Colonic mucosa (tissue), 4 donors: Measurements from ENCODE around the gene EIF4E1B. TPM values are rescaled to one million over a fixed set of nuclear protein-coding genes. Genes with fewer than 3 reads are reported as not detected.

Source experiments
- DNase-seq: peaks from one replicate; pipeline ENCODE4 v3.0.0-alpha.2; 2020
- H3K27ac ChIP-seq: fragments of 200-600 bp; one replicate; pipeline ENCODE4 v1.8.0; 2021
- H3K27me3 ChIP-seq: fragments of 200-600 bp; one replicate; pipeline ENCODE4 v1.8.0; 2021
- H3K36me3 ChIP-seq: fragments of 200-600 bp; one replicate; pipeline ENCODE4 v1.8.0; 2021
- H3K4me1 ChIP-seq: fragments of 200-600 bp; one replicate; pipeline ENCODE4 v1.8.0; 2021; ENCODE audit warnings: mild to moderate bottlenecking
- H3K4me3 ChIP-seq: fragments of 200-600 bp; one replicate; pipeline ENCODE4 v1.8.0; 2021
- H3K9ac ChIP-seq, 2 donors: one replicate each; pipeline ENCODE4 v1.7.0; 2013; ENCODE audit warnings: control low read depth in 2 of 2, low read depth in 2 of 2, low read length in 2 of 2
- H3K9me3 ChIP-seq: fragments of 200-600 bp; one replicate; pipeline ENCODE4 v1.8.0; 2021
- CTCF ChIP-seq: fragments of 200-600 bp; IDR thresholded peaks from one replicate; pipeline ENCODE4 v1.8.0; 2022; ENCODE audit warnings: antibody characterized with exemption, mild to moderate bottlenecking
- intact Hi-C: fragments of 100-400 bp; cut with DNase I; formaldehyde crosslinking; loops from one replicate; pipeline ENCODE4 v1.14.1; 2022
- microRNA-seq: library from miRNA; unstranded; fragments of <30 nt; microRNA quantifications from one replicate; pipeline ENCODE4, GENCODE V29; 2019
- total RNA-seq, 2 donors: library from RNA; stranded (reverse); fragmentation: NEBNext Ultra II Directional in 1 of 2; extraction: Animal tissue kit (Norgen Biotek cat#: 25700) in 1 of 2; gene quantifications; one replicate each; pipeline ENCODE4 v1.2.1, GENCODE V29; 2021
- donor health status: healthy.
- donor health status: DM: no; HTN: no; CAD: no.
- donor health status: DM: no; HTN: no; CAD: no.

EIF4E1B gene
- total RNA-seq, 2 donors from 2014 or later = not detected

GRCh38 chr5:176692839-176693476 lies 62.5 kb downstream of the EIF4E1B start:
- H3K9me3 ChIP-seq = no peaks in the 10 kb centered on the region
- intact Hi-C loops = no loop called here
- H3K27ac ChIP-seq = no peak overlapping the region
- TF ChIP-seq CTCF = no peak
- H3K27me3 ChIP-seq = no peaks in the 10 kb centered on the region
- H3K36me3 ChIP-seq = no peaks in the 10 kb centered on the region
- H3K9ac ChIP-seq = peak overlapping the region in 1 of 2 donors; percentile 61
- peak; percentile 57 for DNase-seq
- no peak overlapping the region for H3K4me3 ChIP-seq
- peaks cover 8% of the 10 kb centered on the region for H3K4me1 ChIP-seq

- no peaks in the 10 kb centered on the region for H3K27me3 ChIP-seq
- intact Hi-C loops = no loop called here
- H3K27ac ChIP-seq = no peak overlapping the region
- DNase-seq = peak; percentile 31
- TF ChIP-seq CTCF = no peak
- H3K4me3 ChIP-seq = no peak overlapping the region
- peaks cover 8% of the 10 kb centered on the region for H3K4me1 ChIP-seq
- no peaks in the 10 kb centered on the region for H3K9me3 ChIP-seq
- H3K9ac ChIP-seq = peak overlapping the region in 1 of 2 donors; percentile 61
- H3K36me3 ChIP-seq = no peaks in the 10 kb centered on the region
Observed at GRCh38 chr5:176693477-176693851, 63.0 kb downstream of the EIF4E1B start.

- Histone ChIP-seq H3K27ac (no peak overlapping the region), H3K27me3 (no peaks in the 10 kb centered on the region), H3K36me3 (no peaks in the 10 kb centered on the region), H3K9me3 (no peaks in the 10 kb centered on the region), H3K9ac (no peak overlapping the region), H3K4me3 (no peak overlapping the region), H3K4me1 (peaks cover 8% of the 10 kb centered on the region)
- no peak for TF ChIP-seq CTCF
- intact Hi-C loops = no loop called here
- no peak for DNase-seq
Observed at GRCh38 chr5:176694146-176694545, 63.7 kb downstream of the EIF4E1B start.

GRCh38 chr5:176694631-176695030 lies 64.2 kb downstream of the EIF4E1B start:
- intact Hi-C loops = no loop called here
- H3K27me3 ChIP-seq = no peaks in the 10 kb centered on the region
- no peak overlapping the region for H3K27ac ChIP-seq
- H3K9ac ChIP-seq = no peak overlapping the region
- no peaks in the 10 kb centered on the region for H3K9me3 ChIP-seq
- no peak for TF ChIP-seq CTCF
- H3K36me3 ChIP-seq = no peaks in the 10 kb centered on the region
- no peak overlapping the region for H3K4me3 ChIP-seq
- DNase-seq = no peak
- H3K4me1 ChIP-seq = peaks cover 8% of the 10 kb centered on the region

GRCh38 chr5:176695073-176695472 lies 64.6 kb downstream of the EIF4E1B start:
- Histone ChIP-seq H3K4me1 (peaks cover 8% of the 10 kb centered on the region), H3K9ac (no peak overlapping the region), H3K9me3 (no peaks in the 10 kb centered on the region), H3K4me3 (no peak overlapping the region), H3K36me3 (no peaks in the 10 kb centered on the region), H3K27me3 (no peaks in the 10 kb centered on the region), H3K27ac (no peak overlapping the region)
- DNase-seq = no peak
- intact Hi-C loops = no loop called here
- TF ChIP-seq CTCF = no peak

Small RNAs within 50 kb of the gene (microRNA-seq; reads per million reads assigned to microRNA genes)
- not detected for gene MIR4281

Other genes with a start within 250 kb of the EIF4E1B start
- gene NOP16, start 242.1 kb upstream of the EIF4E1B start, total RNA-seq = 10 to 100 TPM; 17.1 to 45.7 TPM
- 100 to 1,000 TPM; 173 to 227 TPM for gene HIGD2A, start 241.9 kb upstream of the EIF4E1B start, total RNA-seq
- 100 to 1,000 TPM; 181 to 263 TPM for gene CLTB, start 214.1 kb upstream of the EIF4E1B start, total RNA-seq
- 10 to 100 TPM; 36.0 to 37.0 TPM for gene FAF2, start 182.3 kb upstream of the EIF4E1B start, total RNA-seq
- gene RNF44, start 93.3 kb upstream of the EIF4E1B start, total RNA-seq = 10 to 100 TPM; 58.2 to 67.5 TPM
- 10 to 100 TPM; 42.8 to 60.2 TPM for gene CDHR2, start 81.3 kb upstream of the EIF4E1B start, total RNA-seq
- 1 to 10 TPM; 2.1 to 3.1 TPM for gene GPRIN1, start 20.5 kb upstream of the EIF4E1B start, total RNA-seq
- gene SNCB, start 141 bp upstream of the EIF4E1B start, total RNA-seq = not detected
- 10 to 100 TPM; 30.5 to 36.1 TPM for gene TSPAN17, start 16.8 kb downstream of the EIF4E1B start, total RNA-seq
- gene UNC5A, start 179.9 kb downstream of the EIF4E1B start, total RNA-seq = not detected